Nephron (organoid): ENCODE measurements around the gene DOCK3.
"Not testable (repeated sequence)": the region's sequence is repeated elsewhere in the genome, so short reads cannot be mapped to it uniquely, and the experiment has no call there.

Source experiments
- H3K27ac Mint-ChIP-seq, 3 experiments: 2 replicates each; pipeline ENCODE4 v1.8.0; 2020; ENCODE audit warnings: mixed read lengths in 3 of 3, mild to moderate bottlenecking in 2 of 3, moderate library complexity in 1 of 3
- H3K27me3 Mint-ChIP-seq: 2 replicates; pipeline ENCODE4 v1.8.0; 2021; ENCODE audit warnings: low read depth, mild to moderate bottlenecking, moderate library complexity, mixed read lengths
- H3K36me3 Mint-ChIP-seq: 2 replicates; pipeline ENCODE4 v1.8.0; 2020; ENCODE audit warnings: low read depth, mixed read lengths
- H3K4me1 Mint-ChIP-seq: 2 replicates; pipeline ENCODE4 v1.8.0; 2020; ENCODE audit warnings: mixed read lengths
- H3K4me3 Mint-ChIP-seq, 3 experiments: 2 replicates each; pipeline ENCODE4 v1.8.0; 2020; ENCODE audit warnings: mild to moderate bottlenecking in 3 of 3, mixed read lengths in 3 of 3, moderate library complexity in 2 of 3
- H3K9me3 Mint-ChIP-seq: 2 replicates; pipeline ENCODE4 v1.8.0; 2020; ENCODE audit warnings: mixed read lengths
- TF ChIP-seq, protein P1 (sequence below), 3 experiments: fragments of 200-600 bp; sonication (generic); IDR thresholded peaks; one replicate each; pipeline ENCODE4 v1.5.0; 2021; ENCODE audit warnings: antibody characterized with exemption in 3 of 3; ENCODE audit not compliant: unreplicated experiment in 3 of 3

DOCK3 gene

DNA sequence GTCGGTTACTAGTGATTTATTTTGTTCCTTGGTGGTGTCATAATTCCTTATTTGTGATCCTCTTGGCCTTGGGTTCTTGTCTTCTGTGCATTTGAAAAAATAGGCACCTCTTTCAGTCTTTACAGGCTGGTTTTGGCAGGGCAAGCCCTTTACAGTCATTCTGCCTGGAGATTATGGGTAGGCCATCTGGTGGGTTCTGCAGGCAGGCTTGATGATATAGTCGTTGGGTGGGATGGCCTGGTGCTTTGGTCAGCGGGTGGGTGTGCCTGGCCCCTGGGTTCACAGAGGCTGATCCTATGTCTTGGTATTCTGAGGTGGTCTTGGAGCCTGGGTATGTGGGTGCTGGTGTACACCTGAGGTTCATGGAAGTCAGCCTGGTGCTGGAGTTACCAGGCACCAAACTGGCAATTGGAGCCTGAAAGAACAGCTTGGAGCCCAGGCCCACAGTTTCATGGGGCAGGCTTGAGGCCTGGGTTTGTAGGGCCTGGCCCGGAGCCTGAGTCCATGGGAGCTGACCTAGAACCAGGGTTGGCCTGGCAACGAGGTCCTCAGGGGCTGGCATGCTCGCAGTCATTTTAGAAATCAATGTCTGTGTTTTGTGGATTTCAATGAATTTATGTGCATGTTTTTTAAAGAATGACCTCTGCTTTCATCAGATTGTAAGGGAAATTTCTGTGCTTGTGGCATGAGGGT is 63.3 kb downstream of the DOCK3 start:
- TF ChIP-seq, protein P1, sequence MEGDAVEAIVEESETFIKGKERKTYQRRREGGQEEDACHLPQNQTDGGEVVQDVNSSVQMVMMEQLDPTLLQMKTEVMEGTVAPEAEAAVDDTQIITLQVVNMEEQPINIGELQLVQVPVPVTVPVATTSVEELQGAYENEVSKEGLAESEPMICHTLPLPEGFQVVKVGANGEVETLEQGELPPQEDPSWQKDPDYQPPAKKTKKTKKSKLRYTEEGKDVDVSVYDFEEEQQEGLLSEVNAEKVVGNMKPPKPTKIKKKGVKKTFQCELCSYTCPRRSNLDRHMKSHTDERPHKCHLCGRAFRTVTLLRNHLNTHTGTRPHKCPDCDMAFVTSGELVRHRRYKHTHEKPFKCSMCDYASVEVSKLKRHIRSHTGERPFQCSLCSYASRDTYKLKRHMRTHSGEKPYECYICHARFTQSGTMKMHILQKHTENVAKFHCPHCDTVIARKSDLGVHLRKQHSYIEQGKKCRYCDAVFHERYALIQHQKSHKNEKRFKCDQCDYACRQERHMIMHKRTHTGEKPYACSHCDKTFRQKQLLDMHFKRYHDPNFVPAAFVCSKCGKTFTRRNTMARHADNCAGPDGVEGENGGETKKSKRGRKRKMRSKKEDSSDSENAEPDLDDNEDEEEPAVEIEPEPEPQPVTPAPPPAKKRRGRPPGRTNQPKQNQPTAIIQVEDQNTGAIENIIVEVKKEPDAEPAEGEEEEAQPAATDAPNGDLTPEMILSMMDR (IDR thresholded peaks at IDR 0.05; ENCODE audit: unreplicated experiment in 3 of 3), result no peak
- H3K4me3 Mint-ChIP-seq, result no peak overlapping the region

DNA sequence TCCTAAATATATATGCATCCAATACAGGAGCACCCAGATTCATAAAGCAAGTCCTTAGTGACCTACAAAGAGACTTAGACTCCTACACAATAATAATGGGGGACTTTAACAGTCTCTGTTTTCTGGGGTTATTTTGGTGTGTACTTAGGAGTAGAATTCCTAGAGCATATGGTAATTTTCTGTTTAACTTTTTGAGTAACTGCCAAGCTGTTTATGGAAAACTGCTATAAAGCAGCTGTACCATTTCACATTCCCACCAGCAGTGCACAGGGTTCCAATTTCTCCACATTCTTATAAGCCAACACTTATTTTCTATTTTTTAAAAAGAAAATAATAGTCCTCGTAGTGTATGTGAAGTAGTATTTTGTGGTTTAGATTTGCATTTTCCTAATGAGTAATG is 68.9 kb downstream of the DOCK3 start:
- peaks cover 5% of the 10 kb centered on the region for H3K9me3 Mint-ChIP-seq
- H3K27me3 Mint-ChIP-seq, result peaks cover 3% of the 10 kb centered on the region
- H3K36me3 Mint-ChIP-seq, result no peaks in the 10 kb centered on the region
- H3K4me1 Mint-ChIP-seq, result no peaks in the 10 kb centered on the region
- TF ChIP-seq, protein P1 (IDR thresholded peaks at IDR 0.05; ENCODE audit: unreplicated experiment in 3 of 3), result no peak
- no peak overlapping the region for H3K4me3 Mint-ChIP-seq
- H3K27ac Mint-ChIP-seq, result no peak overlapping the region

More for the DNA sequence above, 63.3 kb downstream of the DOCK3 start:
- Mint-ChIP-seq H3K27me3 (no peaks in the 10 kb centered on the region), H3K27ac (no peak overlapping the region), H3K9me3 (peaks cover 9% of the 10 kb centered on the region), H3K36me3 (no peaks in the 10 kb centered on the region), H3K4me1 (no peaks in the 10 kb centered on the region)

DNA sequence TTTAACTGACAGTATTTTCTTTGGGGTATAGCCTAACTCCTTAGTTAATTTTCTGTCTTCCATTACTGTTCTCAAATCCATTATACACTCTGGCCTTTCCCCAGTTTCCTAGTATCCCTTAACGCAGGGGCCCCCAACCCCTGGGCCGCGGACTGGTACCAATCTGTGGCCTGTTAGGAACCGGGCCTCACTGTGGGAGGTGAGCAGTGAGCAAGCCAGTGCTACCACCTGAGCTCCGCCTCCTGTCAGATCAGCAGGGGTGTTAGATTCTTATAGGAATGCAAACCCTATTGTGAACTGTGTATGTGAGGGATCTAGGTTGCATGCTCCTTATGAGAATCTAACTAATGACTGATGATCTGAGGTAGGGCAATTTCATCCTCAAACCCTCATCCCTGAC is 75.1 kb downstream of the DOCK3 start:
- Mint-ChIP-seq H3K4me3 (no peak overlapping the region), H3K9me3 (peaks cover 5% of the 10 kb centered on the region), H3K27me3 (peaks cover 3% of the 10 kb centered on the region), H3K36me3 (no peaks in the 10 kb centered on the region), H3K27ac (no peak overlapping the region), H3K4me1 (no peaks in the 10 kb centered on the region)
- TF ChIP-seq, protein P1 (IDR thresholded peaks at IDR 0.05; ENCODE audit: unreplicated experiment in 3 of 3), result no peak

DNA sequence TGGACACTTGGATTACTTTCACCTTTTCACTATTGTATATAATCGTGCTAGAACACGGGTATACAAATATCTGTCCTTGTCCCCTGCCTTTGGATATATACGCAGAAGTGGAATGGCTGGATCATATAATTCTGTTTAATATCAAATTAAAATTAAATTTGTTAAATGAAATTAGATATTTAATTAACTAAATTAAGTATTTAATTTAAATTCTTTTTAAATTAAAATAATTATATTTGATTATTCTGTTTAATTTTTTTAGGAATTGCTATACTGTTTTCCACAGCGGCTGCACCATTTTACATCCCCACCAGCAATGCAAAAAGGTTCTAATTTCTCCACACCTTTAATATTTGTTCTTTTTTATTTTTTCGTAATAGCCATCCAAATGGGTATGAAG is 84.3 kb downstream of the DOCK3 start:
- Mint-ChIP-seq H3K9me3 (peaks cover 9% of the 10 kb centered on the region), H3K36me3 (no peaks in the 10 kb centered on the region), H3K27ac (no peak overlapping the region)

DNA sequence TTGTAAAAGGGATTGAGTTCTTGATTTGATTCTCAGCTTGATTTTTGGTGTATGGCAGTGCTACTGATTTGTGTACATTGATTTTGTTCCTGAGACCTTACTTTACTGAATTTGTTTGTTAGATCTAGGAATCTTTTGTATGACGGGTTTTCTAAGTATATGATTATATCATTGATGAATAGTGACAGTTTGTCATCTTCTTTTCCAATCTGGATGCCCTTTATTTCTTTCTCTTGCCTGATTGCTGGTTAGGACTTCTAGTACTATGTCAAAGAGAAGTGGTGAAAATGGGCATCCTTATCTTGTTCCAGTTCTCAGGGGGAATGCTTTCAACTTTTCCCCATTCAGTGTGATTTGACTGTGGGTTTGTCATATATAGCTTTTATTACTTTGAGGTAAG is 103.0 kb downstream of the DOCK3 start:
- TF ChIP-seq, protein P1 (IDR thresholded peaks at IDR 0.05; ENCODE audit: unreplicated experiment in 3 of 3), result no peak
- no peaks in the 10 kb centered on the region for H3K36me3 Mint-ChIP-seq
- no peak overlapping the region for H3K4me3 Mint-ChIP-seq
- no peaks in the 10 kb centered on the region for H3K27me3 Mint-ChIP-seq
- no peaks in the 10 kb centered on the region for H3K4me1 Mint-ChIP-seq
- H3K9me3 Mint-ChIP-seq, result peaks cover 19% of the 10 kb centered on the region
- no peak overlapping the region for H3K27ac Mint-ChIP-seq

More for the DNA sequence above, 84.3 kb downstream of the DOCK3 start:
- no peaks in the 10 kb centered on the region for H3K27me3 Mint-ChIP-seq
- TF ChIP-seq, protein P1 (IDR thresholded peaks at IDR 0.05; ENCODE audit: unreplicated experiment in 3 of 3), result no peak
- no peak overlapping the region for H3K4me3 Mint-ChIP-seq
- no peaks in the 10 kb centered on the region for H3K4me1 Mint-ChIP-seq

DNA sequence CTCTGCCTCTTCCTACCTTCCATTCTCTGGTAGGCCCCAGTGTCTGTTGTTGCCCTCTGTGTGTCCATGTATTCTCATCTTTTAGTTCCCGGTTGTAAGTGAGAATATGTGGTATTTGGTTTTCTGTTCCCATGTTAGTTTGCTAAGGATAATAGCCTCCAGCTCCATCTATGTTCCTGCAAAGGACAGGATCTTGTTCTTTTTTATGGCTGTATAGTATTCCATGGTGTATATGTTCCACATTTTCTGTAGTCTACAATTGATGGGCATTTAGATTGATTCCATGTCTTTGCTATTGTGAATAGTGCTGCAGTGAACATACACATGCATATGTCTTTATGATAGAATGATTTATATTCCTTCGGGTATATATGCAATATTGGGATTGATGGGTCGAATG is 107.0 kb downstream of the DOCK3 start:
- H3K36me3 Mint-ChIP-seq, H3K27me3 Mint-ChIP-seq: not testable (repeated sequence)
- H3K9me3 Mint-ChIP-seq, result peaks cover 39% of the 10 kb centered on the region

More for the DNA sequence above, 107.0 kb downstream of the DOCK3 start:
- not testable (repeated sequence) for H3K27ac Mint-ChIP-seq, H3K4me3 Mint-ChIP-seq, H3K4me1 Mint-ChIP-seq
